22Rv1 (cell line): ENCODE data around the gene SLC4A2.

Experiments
- ZFX ChIP-seq: fragments of 450-650 bp; IDR thresholded peaks from 2 replicates; pipeline ENCODE4 v1.6.1; 2017; ENCODE audit warnings: antibody characterized with exemption, borderline replicate concordance
- TF ChIP-seq, protein P1 (sequence below): fragments of 450-650 bp; IDR thresholded peaks from 2 replicates; pipeline ENCODE4 v1.5.1; 2017; ENCODE audit warnings: mild to moderate bottlenecking

DNA sequence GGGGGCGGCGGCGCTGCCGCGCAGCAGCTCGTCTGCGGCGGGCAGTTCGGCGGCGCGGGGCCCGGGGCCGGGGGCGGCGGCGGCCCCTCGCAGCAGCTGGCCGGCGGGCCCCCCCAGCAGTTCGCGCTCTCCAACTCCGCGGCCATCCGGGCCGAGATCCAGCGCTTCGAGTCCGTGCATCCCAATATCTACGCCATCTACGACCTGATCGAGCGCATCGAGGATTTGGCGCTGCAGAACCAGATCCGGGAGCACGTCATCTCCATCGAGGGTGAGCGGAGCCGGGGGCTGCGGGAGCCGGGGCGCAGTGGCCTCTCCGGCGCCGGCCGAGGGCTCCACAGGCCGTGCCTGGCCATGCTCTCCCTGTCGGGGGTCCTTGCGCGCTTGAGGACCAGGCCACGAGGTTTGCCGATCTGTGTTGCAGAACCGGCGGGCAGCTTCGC, 27.4 kb downstream of the SLC4A2 start:
- TF ChIP-seq, protein P1, sequence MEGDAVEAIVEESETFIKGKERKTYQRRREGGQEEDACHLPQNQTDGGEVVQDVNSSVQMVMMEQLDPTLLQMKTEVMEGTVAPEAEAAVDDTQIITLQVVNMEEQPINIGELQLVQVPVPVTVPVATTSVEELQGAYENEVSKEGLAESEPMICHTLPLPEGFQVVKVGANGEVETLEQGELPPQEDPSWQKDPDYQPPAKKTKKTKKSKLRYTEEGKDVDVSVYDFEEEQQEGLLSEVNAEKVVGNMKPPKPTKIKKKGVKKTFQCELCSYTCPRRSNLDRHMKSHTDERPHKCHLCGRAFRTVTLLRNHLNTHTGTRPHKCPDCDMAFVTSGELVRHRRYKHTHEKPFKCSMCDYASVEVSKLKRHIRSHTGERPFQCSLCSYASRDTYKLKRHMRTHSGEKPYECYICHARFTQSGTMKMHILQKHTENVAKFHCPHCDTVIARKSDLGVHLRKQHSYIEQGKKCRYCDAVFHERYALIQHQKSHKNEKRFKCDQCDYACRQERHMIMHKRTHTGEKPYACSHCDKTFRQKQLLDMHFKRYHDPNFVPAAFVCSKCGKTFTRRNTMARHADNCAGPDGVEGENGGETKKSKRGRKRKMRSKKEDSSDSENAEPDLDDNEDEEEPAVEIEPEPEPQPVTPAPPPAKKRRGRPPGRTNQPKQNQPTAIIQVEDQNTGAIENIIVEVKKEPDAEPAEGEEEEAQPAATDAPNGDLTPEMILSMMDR = no peak
- TF ChIP-seq ZFX = no peak
